ENCODE data around the gene ELN.
"Not testable (repeated sequence)": the region's sequence is repeated elsewhere in the genome, so short reads cannot be mapped to it uniquely, and the experiment has no call there.

Gene ELN

DNA sequence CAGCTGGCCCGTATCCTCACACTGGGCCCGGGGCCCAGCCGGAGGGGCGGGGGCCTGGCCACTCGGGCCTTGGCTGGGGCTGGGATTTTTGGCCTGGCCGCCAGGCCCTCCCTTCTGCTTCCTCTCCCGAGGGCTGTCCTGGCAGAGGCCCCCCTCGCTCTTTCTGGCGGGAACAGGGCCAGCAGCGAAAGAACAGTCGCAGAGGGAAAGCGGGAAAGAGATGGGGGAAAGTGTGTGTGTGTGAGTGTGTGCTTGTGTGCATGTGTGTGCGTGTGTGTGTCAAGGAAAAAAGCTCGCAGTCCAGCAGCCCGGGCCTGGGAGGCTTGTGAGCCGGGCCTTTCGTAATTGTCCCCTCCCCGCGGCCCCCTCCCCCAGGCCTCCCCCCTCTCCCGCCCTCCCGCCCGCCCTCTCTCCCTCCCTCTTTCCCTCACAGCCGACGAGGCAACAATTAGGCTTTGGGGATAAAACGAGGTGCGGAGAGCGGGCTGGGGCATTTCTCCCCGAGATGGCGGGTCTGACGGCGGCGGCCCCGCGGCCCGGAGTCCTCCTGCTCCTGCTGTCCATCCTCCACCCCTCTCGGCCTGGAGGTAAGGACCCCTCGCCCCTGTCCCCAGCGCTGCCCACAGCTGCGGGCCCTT, at the start of gene ELN:
ELN (plus strand) TSS at position 491 of the 638 bp plus-strand sequence; CDS start at position 506, 15 bp downstream.
- no peak for DNase-seq

DNA sequence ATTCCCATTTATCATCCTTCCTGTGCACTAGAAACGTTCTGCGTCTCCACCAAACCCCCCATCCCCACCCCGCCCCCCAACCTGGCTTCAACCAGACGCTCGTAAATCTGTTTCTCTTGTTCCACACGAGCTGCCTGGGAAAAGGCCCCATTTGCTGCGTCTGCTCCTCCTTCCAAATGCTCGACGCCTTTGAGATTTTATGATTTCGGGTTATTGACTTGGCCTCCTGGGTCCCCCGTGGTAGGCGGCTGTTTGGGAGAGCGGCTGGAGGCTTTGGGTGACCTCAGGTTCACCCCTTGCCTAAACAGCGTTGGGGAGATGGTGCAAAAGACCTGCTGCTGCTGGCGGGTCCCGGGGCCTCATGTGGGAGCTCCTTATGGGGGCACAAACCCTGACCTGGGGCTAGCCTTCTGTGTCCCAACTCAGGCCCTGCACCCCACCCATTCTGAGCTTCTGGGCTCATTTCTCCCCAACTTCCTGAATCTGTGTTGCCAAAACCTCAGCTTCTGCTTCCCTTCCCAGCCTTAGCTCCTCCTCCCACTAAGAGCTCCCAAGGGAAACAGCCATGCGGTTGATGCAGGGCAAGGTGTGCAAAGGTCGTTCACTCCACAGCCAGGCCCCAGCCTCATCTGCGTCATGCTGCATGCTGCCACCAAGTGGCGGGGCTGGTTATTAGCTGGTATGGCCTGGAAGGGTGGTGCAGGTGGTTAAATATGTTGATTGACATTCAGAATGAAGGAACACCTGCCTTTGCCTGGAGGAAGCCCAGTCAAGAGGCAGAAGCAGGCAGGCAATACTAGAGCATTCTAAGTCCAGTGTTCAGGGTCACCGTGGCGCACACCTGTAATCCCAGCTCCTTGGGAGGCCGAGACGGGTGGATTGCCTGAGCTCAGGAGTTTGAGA, 49.1 kb upstream of the ELN start:
- DNase-seq, result peak; percentile 31

DNA sequence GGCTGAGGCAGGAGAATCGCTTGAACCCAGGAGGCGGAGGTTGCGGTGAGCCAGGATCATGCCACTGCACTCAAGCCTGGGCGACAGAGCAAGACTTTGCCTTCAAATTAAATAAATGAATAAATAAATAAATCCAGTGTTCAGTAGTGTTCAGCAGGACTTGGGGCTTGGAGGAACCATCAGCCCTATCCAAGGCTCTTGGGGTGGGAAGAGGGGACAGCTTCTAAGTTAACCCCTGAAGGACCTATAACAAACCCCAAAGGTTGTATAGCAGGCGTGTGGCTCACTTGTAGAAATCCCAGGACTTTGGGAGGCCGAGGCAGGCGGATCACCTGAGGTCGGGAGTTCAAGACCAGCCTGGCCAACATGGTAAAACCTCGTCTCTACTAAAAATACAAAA, 48.3 kb upstream of the ELN start:
- not testable (repeated sequence) for DNase-seq

DNA sequence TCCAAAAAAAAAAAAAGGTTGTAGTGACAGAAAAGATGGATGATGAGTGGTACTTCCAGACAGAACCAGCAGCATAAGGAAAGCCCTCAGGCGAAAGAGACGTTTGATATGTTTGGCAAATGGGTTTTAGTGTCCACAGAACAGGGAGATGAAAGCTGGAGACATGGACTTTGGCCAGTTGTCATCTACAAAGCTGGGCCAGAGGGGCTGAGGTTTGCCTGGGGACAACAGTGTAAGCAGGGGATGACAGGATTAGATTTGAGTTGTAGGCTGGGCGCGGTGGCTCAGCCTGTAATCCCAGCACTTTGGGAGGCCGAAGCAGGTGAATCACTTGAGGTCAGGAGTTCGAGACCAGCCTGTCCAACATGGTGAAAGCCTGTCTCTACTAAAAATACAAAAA, 47.8 kb upstream of the ELN start:
- no peak for DNase-seq

DNA sequence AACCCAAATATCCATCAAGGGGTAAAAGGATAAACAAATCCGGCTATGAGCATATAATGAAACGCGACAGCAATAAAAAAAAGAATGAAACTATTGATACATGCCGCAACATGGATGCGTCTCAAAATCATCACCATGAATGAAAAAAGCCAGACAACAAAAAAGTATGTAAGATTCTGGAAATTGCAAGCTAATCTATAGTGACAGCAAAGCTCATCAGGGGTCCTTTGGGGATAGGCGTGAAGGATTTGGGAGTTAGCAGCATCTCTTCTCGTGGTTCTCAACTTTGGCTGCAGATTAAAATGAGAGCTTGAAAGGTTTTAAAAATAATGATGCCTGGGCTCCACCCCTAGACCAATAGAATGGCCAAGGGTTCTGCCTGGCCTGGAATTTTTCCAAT, 46.0 kb upstream of the ELN start:
- DNase-seq, result no peak

DNA sequence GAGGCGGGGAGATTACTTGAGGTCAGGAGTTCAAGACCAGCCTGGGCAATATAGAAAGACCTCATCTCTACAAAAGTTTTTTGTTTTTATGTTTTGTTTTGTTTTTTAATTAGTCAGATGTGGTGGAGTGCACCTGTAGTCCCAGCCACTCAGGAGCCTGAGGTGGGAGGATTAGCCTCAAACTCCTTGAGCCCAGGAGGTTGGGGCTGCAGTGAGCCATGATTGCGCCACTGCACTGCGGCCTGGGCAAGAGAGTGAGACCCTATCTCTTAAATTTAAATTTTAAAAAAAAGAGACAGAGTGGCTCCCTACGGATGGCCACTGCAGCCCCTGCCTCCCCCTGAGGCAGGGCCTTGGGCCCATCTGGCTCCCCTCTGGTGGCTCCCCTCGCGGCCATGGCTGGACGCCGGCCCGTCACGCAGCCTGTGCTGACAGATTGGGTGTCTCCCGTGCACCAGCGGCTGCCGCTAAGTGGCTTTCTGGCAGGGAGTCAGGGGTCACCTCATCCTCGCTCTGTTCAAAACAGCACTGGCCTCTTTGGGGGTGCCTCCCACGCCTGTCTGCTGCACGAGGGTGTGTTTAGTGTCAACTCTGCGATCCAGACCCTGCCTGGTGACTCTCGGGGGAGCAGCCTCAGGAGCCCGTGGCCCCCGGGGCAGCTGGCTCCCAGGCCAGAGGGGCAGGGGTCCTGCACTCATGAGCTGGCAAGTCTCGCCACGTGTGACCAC, 44.4 kb upstream of the ELN start:
- no peak for DNase-seq

DNA sequence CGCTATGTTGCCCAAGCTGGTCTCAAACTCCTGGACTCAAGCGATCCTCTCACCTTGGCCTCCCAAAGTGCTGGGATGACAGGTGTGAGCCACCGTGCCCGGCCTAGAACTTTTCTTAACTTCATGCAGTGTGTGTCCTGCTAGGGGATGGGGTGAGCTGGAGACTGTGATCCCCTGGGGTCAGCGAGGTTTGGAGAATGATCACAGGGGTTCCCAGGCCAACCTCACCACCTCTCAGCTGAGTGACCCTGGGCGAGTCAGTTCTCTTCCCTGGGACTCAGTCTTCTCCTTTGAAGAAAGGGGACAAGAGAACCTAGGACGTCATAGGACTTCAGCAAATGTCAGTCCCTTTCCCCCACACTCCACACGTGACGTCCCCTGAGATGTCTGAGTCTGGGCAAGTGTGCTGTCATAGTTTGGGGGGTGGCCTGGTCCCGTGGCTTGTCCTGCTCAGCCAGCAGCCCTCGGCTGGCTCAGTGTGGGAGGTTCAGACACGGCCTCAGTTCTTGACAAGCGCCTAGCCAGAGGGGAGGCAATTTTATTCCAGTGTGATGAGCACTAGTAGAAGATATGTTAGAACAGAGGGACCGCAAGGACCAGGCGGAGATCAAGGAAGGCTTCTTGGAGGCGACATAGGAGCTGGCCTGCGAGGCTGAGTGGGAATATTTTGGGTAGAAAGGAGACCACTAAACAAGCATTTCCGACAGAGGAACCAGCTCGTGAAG, 43.3 kb upstream of the ELN start:
- DNase-seq, result no peak

DNA sequence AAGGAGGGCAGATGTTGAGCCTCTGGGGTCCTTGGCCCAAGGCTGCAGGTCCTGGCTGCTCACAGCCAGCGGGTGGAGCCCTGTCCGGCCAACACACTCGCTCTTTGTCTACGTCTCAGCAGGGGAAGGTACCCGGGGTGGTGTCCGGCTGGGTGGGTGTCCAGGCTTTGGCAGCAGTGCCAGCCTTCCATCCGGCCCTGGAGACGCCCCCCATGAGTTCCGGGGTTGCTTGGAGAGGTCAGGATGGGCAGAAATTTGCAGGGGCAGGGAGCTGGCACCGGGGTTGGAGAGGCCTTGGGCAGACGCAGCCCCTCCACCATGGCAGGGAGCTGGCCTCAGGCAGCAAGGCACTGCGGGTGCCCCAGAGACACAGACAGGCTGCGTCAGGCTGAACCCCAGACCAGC, 42.2 kb upstream of the ELN start:
- DNase-seq, result no peak

DNA sequence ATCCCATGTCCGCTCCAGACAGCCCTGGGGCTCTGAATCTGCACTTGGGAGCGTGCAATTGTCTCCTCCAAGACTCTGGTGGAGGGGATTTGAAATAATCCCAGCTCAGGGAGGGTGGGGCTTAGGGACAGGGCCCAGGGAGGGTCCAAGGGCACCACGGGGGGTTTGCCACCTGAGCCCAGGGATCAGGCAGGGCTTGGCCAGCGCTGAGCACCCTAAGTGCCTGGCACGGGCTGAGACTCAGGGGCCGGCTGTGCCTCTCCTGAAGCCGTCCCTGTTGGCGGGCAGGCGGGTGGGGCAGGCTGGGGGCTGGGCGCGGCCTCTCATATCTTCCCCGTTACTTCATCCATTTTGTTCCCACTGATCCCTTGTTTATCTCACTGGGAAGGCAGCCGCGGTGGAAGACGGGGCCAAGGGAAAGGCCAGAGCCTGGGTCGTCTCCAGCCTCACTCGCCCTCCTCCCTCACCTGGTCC, 41.8 kb upstream of the ELN start:
- DNase-seq, result no peak

DNA sequence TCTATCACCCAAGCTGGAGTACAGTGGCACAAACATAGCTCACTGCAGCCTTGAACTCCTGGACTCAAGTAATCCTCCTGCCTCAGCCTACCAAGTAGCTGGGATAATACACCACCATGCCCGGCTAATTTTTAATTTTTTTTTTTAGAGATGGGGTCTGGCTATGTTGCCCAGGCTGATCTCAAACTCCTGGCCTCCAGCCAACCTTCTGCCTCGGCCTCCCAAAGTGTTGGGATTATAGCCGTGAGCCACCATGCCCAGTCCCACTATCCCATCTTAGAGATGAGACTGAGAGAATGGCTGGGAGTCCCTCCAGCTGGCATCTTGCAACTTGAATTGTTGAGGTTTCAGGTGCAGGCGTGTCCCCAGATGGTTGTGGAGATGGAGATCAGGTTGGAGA, 40.7 kb upstream of the ELN start:
- no peak for DNase-seq

DNA sequence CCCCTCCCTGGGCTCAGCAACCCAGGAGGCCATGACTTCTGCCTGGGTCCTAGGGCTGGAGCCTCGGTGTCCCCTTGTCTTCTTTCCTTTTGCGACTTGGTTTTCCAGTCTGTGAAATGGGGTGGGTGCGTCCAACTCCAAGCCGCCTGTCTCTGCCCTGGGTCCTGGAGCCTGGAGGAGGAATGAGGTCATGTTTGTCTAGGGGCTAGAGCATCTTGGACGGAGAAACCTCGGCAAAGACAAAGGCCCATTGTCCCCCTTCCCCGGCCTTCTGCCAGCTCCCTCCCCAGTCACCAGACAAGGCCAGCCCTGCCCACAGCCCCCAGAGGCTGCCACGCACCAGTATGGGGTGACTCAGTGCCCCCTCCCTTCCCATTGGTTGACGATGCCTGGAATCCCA, 39.8 kb upstream of the ELN start:
- DNase-seq, result no peak

DNA sequence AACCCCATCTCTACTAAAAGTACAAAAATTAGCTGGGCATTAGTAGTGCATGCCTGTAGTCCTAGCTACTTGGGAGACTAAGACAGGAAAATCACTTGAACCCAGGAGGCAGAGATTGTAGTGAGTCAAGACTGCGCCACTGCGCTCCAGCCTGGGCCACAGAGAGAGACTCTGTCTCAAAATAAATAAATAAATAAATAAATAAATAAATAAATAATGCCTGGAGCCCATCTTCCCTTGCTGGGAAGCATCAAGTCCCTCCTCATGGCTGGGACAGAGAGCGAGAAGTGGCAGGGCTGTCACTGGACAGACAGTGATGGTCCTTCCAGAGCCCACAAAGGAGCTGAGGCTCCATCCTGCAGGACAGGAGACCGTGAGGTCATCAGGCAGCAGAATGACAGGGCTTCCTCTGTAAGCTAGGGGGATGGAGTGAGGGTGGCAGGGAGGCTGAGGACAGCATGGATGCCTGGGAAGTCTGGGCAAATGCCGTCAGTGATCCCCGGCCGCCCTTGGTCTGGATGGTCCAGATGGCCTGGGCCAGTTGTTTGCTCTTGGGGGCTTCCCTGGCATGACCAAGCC, 36.4 kb upstream of the ELN start:
- no peak for DNase-seq

DNA sequence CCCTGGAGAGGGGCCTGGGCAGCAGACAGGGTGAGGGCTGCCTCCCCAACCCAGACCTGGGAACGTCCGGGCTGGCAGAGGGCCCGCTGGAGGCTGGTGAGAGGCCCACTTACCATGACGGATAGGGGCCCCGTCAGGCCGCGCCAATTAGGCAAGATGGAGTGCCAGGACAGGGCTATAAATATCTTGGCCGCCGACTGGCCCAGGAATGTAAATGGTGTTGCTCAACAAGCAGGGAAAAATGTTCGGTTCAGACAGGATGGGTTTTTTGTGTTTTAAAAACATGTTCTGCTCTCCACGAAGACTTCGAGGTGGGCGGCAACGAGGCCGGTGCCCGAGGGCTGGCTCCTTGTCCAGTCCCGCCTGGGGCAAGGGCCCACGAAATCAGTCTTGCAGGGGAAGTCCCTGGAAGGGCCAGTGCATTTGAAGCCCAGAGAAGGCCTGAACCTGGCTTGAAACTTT, 35.8 kb upstream of the ELN start:
- no peak for DNase-seq

DNA sequence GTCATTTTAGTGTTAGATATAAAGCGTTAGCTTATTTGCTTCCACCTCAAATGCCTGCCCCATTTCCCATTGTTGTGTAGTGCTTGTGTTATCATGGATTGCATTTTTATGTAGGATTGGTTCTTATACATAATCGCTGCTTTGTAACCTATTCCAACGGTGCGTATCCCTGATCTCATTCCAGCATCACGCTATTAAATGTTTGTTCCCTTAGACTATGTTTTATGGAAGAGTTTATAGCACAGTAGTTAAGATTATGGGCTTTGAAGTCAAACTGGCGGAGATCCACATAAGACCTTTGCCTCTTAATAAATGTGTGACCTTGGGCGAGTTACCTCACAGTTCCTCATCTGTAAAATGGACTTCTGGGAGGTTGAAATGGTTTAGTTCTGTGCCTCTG, 34.0 kb upstream of the ELN start:
- no peak for DNase-seq

DNA sequence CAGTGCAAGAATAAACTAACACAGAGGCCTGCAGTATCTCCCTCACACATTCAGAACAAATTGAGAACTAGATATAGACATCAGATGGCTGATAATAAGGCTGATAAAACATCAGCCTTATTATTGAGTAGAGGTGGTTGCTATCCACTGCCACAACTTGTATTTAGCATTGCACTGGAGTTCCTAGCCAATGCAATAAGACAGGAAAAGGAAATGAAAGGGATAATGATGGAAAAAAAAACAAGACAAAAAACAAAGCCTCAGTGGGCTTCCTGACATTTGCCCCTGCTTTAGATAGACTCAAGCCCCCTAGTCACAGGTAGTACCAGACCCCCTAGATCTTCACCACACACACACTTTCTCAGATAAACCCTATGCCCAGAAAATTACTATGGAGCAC, 33.2 kb upstream of the ELN start:
- no peak for DNase-seq

DNA sequence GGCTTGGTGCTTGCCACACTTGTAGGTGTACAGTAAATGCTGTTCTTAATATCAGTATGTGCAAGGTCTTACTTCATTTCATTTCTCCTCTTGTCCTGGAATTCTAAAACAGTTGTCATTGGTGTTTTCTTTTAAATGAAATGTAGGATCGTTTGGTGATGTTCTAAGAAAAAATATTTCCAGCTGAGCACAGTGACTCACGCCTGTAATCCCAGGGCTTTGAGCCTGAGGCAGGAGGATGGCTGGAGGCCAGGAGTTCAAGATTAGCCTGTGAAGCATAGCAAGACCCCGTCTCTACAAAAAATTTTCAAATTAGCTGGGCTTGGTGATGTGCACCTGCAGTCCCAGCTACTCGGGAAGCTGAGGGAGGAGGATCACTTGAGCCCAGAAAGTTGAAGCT, 32.6 kb upstream of the ELN start:
- no peak for DNase-seq

DNA sequence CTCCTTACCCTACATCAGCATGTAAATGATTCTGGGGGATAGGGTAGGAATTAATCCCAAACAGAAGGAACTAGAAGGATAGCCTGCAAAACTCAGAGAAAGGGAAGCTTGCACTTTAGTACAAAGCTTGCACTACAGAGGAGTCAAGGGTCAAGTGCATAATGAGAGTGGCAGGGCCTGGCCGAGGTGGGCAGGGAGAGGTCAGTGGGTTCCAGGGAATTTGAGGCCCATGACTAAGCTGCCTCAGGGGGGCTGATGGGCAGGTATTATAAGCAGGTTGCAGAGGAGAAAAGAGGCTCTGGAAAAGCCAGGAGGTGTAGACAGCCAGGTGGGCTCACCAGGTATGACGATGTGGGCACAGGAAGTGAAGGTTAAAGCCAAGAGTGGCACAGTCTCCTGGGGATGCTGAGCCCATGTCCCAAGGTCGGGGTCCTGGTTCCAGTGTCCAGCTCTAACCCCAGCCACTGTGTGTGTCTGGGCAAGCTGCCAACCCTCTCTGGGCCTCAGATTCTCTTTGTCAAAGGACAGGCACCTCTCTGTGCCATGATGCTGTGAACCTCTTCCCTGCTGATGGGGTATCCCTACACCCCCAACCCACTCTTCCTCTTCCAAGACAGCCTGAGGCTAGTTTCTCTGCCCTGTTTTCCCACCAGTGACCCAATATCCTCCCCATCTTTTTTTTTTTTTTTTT, 32.0 kb upstream of the ELN start:
- no peak for DNase-seq

DNA sequence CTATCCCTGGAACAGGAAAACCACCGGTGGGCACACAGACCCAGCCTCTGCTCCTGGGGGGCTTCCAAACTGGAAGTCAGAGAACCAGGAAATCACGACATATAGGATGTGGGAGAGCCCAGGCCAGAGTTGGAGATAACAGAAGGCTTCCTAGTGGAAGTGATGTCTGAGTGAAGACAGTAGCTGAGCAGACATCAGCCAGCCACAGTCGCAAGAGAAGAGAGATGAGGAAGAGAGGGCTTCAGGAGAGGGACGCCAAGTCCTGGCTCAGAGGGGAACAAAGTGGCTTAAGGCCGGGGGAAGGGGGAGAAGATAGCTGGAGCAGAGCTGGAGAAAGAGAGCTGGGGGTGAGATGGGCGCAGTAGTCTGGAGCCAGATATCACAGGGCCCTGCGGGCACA, 30.9 kb upstream of the ELN start:
- DNase-seq, result no peak

DNA sequence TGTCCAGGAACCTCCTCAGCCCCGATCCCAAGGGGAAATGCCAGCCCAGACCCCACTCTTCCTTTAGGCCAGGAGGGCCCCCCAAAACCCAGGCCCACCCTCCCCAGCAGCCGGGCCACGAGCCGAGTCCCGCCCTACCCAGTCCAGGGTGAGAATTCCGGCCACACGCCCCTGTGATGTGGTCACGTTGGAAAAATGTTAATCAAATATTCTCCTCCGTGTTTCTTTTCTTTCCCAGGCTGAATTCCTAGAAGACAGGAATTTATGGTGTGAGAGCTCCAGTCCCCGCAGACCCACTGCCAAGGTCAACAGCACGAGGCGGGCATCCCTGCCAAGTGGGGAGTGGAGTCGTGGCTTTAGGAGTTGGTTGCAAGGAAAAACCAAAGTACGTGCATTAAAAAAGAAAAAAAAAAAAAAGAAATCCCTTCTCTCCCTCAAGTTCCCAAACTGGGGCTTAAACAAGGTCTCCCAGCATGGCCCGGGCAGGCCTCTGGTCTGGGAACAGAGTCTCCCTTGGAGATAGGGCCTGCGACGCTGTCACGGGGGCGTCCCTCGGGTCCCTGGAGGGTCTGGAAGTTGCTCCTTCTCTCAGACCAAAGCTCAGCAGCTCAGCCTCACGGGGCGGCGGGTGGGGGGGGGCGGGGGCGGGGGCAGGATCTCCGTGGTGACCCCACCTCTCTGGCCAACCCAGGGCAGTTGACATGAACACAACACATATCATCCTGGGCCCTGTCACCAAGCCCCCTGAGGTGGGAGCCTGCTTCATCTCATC, 28.1 kb upstream of the ELN start:
- no peak for DNase-seq

DNA sequence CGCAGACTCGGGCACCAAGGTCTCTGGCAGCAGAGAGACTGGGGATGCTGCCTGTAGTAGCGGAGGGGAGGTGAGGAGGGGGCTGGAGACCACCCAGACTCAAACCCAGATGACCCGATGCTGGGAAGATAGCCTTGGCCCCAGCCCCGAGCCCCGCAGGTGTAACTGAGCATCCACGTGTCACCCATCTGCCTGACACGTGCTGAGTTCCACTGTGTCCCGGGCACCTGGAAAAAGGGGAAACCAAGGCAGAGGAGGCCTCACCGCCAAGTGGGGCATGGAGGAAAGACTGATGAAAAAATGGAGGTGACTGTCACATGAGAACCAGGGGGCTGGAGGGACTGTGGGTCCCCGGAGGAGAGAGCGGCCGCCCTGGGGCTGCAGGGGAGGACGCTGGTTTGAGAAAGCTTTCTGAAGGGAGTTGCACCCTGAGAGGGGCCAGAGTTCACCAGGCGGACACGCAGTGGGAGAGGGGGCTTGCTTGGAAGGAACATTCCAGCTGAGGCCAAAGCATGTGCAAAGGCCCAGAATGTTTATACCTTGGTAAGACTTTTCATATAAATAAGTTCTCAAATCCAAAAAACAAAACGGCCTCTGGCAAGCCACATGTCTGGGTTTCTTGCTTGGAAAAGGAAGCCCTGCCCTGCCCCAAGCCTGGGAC, 27.4 kb upstream of the ELN start:
- no peak for DNase-seq

DNA sequence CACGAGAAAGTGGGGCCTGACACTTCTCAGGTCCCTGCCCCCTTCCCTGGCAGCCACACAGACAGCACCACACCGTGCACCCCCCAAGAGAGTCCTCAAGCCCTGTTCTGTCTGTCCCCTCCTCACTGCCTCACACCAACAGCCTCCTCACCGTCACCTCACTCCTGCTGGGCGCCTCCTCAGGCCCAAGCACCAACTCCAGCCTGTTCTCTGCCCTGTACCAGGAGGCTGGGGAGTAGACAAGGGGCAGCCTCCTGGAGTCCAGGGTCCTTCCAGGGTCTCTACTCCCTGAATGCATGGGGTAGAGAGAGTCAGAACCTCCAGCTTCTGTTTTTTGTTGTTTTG, 26.9 kb upstream of the ELN start:
- DNase-seq, result no peak
